ENCODE measurements around the gene FAM72D. TPM values are rescaled to one million over a fixed set of nuclear protein-coding genes. Genes with fewer than 3 reads are reported as not detected.
A peak's percentile ranks its signal among the peaks of the same experiment; 100 is the strongest.
"Not testable (repeated sequence)": the region's sequence is repeated elsewhere in the genome, so short reads cannot be mapped to it uniquely, and the experiment has no call there.

Gene FAM72D
- total and polyA plus RNA-seq, 10 of the 15 experiments (the other 5 are each of a cell fraction or from before 2014, with no cell fraction given): 4.3 to 27.5 (median 13.9) TPM

DNA sequence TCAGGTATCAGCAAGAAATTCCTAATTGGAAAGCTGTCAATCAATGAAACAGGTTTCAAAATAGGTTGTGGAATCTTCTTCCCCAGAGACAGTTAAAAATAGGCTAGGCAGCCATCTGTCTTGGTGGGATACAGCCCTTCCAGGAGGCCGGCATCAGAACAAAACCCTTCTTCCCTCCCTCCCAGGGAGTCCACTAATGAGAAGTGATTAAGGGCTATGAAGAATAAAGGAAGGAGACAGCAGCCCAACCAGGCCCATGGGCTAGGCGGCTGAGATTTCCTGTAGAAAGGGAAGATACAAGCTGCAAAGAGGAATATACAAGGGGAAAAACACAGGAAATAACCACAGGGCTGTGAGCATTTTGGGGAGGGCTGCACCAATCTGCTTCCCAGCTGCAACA is 32.5 kb upstream of the FAM72D start:
- intact Hi-C loops (cut with micrococcal nuclease; ENCODE audit: unreplicated experiment); DNase-seq (ENCODE audit: low read depth, low spot score); H3K4me2 ChIP-seq (ENCODE audit: control insufficient read depth, insufficient read depth); H3K27me3 ChIP-seq (replicated peaks in 1 of 2; ENCODE audit: control insufficient read depth in 2 of 2, insufficient read depth in 2 of 2, low read length in 1 of 2); in situ Hi-C loops (cut with MboI); H4K20me1 ChIP-seq (ENCODE audit: control insufficient read depth, insufficient read depth); H3K27ac ChIP-seq (ENCODE audit: control insufficient read depth, insufficient read depth); H3K79me2 ChIP-seq (ENCODE audit: control insufficient read depth, insufficient read depth, low read length); H3K36me3 ChIP-seq (ENCODE audit: control insufficient read depth in 2 of 2, insufficient read depth in 2 of 2, low read length in 1 of 2); H3K4me3 ChIP-seq; RAD21 ChIA-PET (ENCODE audit: unreplicated experiment); FAIRE-seq; H3K4me1 ChIP-seq (ENCODE audit: control insufficient read depth, insufficient read depth, low read length); SMC1A ChIA-PET (ENCODE audit: uncharacterized antibody, unreplicated experiment); BruUV-seq (replicated peaks); CTCF ChIA-PET; H2AFZ ChIP-seq (ENCODE audit: control insufficient read depth, low read depth, low read length); H3K9ac ChIP-seq (ENCODE audit: control insufficient read depth, insufficient read depth, low read length); ATAC-seq; POLR2A ChIA-PET; H3K9me3 ChIP-seq (replicated peaks; ENCODE audit: control insufficient read depth, insufficient read depth, low read length): not testable (repeated sequence)
- WGBS (ENCODE audit: insufficient coverage, insufficient replicate concordance, low lambda C conversion rate, missing lambda C conversion rate): 83% methylated on average over 1 of the region's 2 CpGs

DNA sequence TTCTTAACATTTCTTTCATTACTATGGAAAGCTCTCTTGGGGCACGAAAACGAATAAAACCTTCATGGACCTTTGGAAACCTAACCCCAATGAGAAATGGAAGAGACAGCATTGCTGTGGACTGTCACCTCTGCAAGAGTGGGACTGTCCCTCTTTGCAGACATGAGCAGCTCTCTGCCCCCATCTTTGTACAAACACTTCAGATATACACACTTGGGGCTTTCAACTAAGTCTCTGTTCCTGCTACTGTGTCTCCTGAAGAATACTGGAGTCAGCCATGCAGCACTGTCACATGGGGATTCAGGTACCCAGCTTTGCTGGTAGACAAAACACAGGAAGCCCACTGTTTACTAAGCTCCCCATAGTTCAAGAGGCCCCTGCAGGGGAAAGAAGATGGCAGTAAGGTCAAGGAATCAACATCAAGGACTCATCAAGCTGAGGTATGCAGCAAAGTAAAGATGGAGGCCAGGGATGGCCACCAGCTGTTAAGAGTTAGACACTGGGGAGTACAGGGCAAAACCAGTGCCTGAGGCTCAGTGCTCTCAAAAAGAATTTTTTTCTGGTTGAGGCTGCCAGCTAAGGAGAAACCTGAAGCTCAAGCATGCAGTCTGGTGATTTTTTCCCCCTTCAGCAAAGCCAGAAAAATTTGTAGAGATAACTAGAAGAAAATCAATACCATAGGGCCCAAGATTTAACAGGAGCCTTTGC is 31.7 kb upstream of the FAM72D start:
- H3K4me3 ChIP-seq; ATAC-seq; intact Hi-C loops (cut with micrococcal nuclease; ENCODE audit: unreplicated experiment): not testable (repeated sequence)

GRCh38 chr1:145065194-145065826 is 30.5 kb upstream of the FAM72D start:
- BruUV-seq (replicated peaks); H3K9me3 ChIP-seq (replicated peaks; ENCODE audit: control insufficient read depth, insufficient read depth, low read length); H3K4me2 ChIP-seq (ENCODE audit: control insufficient read depth, insufficient read depth); CTCF ChIA-PET; H3K9ac ChIP-seq (ENCODE audit: control insufficient read depth, insufficient read depth, low read length); H3K4me3 ChIP-seq; intact Hi-C loops (cut with micrococcal nuclease; ENCODE audit: unreplicated experiment); RAD21 ChIA-PET (ENCODE audit: unreplicated experiment); H3K27me3 ChIP-seq (replicated peaks in 1 of 2; ENCODE audit: control insufficient read depth in 2 of 2, insufficient read depth in 2 of 2, low read length in 1 of 2); DNase-seq (ENCODE audit: low read depth, low spot score); H3K36me3 ChIP-seq (ENCODE audit: control insufficient read depth in 2 of 2, insufficient read depth in 2 of 2, low read length in 1 of 2); H3K79me2 ChIP-seq (ENCODE audit: control insufficient read depth, insufficient read depth, low read length); H3K27ac ChIP-seq (ENCODE audit: control insufficient read depth, insufficient read depth); SMC1A ChIA-PET (ENCODE audit: uncharacterized antibody, unreplicated experiment); in situ Hi-C loops (cut with MboI); H2AFZ ChIP-seq (ENCODE audit: control insufficient read depth, low read depth, low read length); FAIRE-seq; POLR2A ChIA-PET; H4K20me1 ChIP-seq (ENCODE audit: control insufficient read depth, insufficient read depth); H3K4me1 ChIP-seq (ENCODE audit: control insufficient read depth, insufficient read depth, low read length): not testable (repeated sequence)
- WGBS (ENCODE audit: insufficient coverage, insufficient replicate concordance, low lambda C conversion rate, missing lambda C conversion rate): no CpG with 5 or more reads among the region's 5 CpGs
- ATAC-seq: peak; percentile 94

More for the DNA sequence above, 31.7 kb upstream of the FAM72D start:
- H3K79me2 ChIP-seq (ENCODE audit: control insufficient read depth, insufficient read depth, low read length); H3K27me3 ChIP-seq (replicated peaks in 1 of 2; ENCODE audit: control insufficient read depth in 2 of 2, insufficient read depth in 2 of 2, low read length in 1 of 2); RAD21 ChIA-PET (ENCODE audit: unreplicated experiment); H2AFZ ChIP-seq (ENCODE audit: control insufficient read depth, low read depth, low read length); H4K20me1 ChIP-seq (ENCODE audit: control insufficient read depth, insufficient read depth); H3K4me1 ChIP-seq (ENCODE audit: control insufficient read depth, insufficient read depth, low read length); H3K9me3 ChIP-seq (replicated peaks; ENCODE audit: control insufficient read depth, insufficient read depth, low read length); H3K36me3 ChIP-seq (ENCODE audit: control insufficient read depth in 2 of 2, insufficient read depth in 2 of 2, low read length in 1 of 2); H3K4me2 ChIP-seq (ENCODE audit: control insufficient read depth, insufficient read depth); in situ Hi-C loops (cut with MboI); POLR2A ChIA-PET; BruUV-seq (replicated peaks); SMC1A ChIA-PET (ENCODE audit: uncharacterized antibody, unreplicated experiment); DNase-seq (ENCODE audit: low read depth, low spot score); H3K27ac ChIP-seq (ENCODE audit: control insufficient read depth, insufficient read depth); FAIRE-seq; H3K9ac ChIP-seq (ENCODE audit: control insufficient read depth, insufficient read depth, low read length); CTCF ChIA-PET: not testable (repeated sequence)
- WGBS (ENCODE audit: insufficient coverage, insufficient replicate concordance, low lambda C conversion rate, missing lambda C conversion rate): no CpG with 5 or more reads among the region's 2 CpGs

- CTCF ChIA-PET; H3K36me3 ChIP-seq (ENCODE audit: control insufficient read depth in 2 of 2, insufficient read depth in 2 of 2, low read length in 1 of 2); FAIRE-seq; H3K27ac ChIP-seq (ENCODE audit: control insufficient read depth, insufficient read depth); SMC1A ChIA-PET (ENCODE audit: uncharacterized antibody, unreplicated experiment); DNase-seq (ENCODE audit: low read depth, low spot score); in situ Hi-C loops (cut with MboI); H3K79me2 ChIP-seq (ENCODE audit: control insufficient read depth, insufficient read depth, low read length); H3K27me3 ChIP-seq (replicated peaks in 1 of 2; ENCODE audit: control insufficient read depth in 2 of 2, insufficient read depth in 2 of 2, low read length in 1 of 2); H4K20me1 ChIP-seq (ENCODE audit: control insufficient read depth, insufficient read depth); H2AFZ ChIP-seq (ENCODE audit: control insufficient read depth, low read depth, low read length); H3K9ac ChIP-seq (ENCODE audit: control insufficient read depth, insufficient read depth, low read length); POLR2A ChIA-PET; H3K4me1 ChIP-seq (ENCODE audit: control insufficient read depth, insufficient read depth, low read length); intact Hi-C loops (cut with micrococcal nuclease; ENCODE audit: unreplicated experiment); RAD21 ChIA-PET (ENCODE audit: unreplicated experiment); H3K4me2 ChIP-seq (ENCODE audit: control insufficient read depth, insufficient read depth); BruUV-seq (replicated peaks); H3K9me3 ChIP-seq (replicated peaks; ENCODE audit: control insufficient read depth, insufficient read depth, low read length); H3K4me3 ChIP-seq; ATAC-seq: not testable (repeated sequence)
- no CpG with 5 or more reads among the region's 10 CpGs for WGBS (ENCODE audit: insufficient coverage, insufficient replicate concordance, low lambda C conversion rate, missing lambda C conversion rate)
Observed at GRCh38 chr1:145066486-145066885, 29.3 kb upstream of the FAM72D start.

Data from GM12878 (cell line).